ENCODE data around the gene CRADD.

The CRADD gene

DNA sequence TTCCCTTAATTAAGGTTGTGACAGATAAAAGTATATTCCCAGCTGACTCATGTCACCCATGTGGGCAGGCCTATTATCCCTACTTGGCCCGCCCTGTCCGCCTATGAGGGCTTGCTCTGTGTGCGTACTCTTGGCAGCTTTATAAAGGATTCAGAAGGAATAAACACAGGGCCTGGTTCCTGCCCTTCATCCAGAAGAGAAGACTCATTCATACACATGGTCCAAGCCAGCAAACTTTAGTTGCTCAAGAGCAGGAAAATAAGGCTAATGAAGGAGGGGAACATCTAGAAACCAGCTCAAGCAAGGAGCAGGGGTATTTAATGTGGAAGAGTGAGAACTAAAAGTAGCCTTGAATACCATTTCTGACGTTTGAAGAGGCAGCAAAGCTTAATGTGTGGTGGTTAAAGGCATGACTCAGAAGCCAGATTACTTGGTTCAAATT, 141.9 kb downstream of the CRADD start:
- DNase-seq = no peak

DNA sequence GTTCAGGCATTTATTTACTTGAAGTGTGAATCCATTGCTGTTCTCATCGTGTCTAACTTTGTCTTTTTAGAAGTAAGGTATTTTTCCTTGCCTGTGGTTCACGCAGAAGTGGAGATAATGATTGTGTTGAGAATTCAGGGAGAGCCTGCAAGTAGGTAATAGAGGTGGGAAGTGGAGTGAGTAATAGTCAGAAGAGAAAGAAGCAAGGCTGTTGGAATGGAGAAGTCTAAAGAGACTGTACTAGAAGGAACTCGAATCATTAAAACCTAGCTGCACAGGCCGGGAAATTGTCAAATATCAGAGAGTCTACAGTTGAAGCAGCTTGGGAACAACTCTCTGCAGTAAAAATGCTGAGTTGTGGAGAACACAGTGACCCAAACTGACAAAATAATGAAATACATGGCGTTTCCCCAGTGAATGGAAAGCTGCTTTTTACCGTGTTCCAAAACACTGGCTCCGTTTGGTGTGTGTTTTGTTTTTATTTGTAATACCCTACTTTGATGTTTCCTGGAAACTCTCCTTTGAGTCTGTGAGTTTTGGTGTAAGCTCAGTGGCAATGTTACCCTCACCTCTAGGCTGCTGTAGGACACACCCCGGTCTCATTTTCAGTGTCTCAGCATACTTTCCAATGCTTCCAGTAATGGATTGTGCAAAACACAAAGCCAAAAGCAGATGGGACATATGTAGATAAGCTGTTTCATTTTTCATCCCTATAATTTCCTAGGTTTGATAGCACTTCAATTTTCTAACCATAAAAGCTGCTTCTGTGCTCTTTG, 146.6 kb downstream of the CRADD start:
- DNase-seq = no peak

DNA sequence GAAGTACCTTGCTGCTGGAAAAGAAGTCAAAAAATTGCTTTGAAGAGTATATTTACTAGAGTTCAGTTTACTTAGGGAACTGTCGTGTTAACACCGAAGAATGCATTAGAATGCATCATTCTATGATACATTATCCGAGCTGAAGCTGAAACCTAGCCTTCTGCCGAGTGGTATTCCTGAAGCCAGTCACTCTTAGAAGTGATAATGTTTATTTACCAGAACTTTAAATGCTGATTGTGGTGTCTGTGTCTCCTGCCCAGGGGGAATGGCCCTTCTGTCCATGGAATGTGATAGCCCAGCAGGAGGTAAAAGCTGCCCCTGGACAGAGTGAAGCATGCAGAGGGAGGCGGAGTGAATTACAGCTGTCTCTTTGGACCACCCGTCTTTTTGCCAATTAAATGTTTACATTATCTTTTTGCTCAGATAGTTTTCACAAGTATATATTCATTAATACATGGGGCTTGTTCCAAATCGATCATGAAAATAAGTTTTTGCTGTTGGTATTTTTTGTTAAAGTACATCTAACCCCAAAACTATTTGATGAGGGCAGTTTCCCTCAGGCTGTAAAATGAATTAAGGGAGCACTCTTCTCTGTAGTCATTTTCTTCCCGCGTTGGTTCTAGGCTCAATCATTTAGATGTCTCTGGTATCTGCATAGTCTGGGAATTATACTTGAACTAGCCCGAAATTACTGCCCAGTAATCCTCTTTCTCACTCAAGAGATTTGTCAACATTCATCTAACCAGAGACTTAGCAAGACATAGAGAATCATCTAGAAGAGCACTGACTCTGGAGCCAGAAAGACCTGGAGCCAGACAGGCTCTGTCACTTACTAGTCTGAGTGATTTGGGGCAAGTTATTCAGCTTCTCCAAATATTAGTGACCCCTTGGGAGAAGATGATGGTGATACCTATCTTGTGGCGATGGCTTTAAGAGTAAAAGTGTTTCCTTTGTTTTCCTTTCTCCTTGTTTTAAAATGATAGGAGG, 147.6 kb downstream of the CRADD start:
- no peak for DNase-seq

DNA sequence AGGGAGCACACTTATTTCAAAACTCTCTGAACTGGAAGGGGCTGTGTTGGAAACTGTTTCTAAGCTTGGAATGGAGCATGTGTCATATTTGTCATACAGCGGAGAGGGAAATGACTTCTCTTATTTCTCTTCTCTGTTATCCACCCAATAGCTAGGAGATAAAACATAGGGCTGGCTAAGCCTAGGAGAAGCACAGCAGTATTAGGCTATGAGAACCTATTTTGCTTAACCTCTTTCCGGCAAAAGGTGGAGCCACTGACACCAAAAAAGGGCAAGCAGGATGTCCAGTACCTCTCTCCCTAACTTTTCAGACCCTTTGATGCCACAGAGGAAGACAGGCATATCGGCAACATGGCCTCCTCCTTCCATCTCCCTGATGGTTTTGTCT, 148.3 kb downstream of the CRADD start:
- DNase-seq = no peak

DNA sequence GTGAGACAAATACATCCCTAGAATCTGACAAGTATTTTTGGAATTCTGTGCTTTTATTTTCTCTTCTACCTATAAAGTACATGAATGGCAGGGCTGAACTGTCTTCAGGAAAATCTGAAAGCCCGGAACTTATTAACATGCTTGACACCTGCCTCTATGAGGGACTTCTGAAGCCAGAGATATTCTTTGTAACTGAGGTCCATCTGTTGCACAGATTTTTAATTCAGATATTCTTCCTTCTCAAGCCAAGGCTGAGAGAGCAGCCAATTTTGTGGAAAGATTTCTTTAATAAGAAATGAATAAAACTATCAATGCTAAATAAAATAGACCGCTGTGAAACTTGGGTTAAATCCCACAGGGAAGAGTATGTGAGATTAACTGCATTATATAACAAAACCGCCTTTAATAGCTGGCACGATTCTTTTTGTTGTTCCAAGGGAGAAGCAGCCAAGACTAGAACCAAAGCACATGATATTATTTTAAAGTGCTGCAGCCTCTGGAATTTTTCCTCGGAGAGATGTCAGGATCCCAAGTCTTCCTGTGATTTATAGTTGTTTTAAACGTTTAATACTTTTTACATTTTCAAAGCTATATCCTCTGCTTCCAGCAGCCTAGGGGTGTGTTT, 148.9 kb downstream of the CRADD start:
- no peak for DNase-seq

DNA sequence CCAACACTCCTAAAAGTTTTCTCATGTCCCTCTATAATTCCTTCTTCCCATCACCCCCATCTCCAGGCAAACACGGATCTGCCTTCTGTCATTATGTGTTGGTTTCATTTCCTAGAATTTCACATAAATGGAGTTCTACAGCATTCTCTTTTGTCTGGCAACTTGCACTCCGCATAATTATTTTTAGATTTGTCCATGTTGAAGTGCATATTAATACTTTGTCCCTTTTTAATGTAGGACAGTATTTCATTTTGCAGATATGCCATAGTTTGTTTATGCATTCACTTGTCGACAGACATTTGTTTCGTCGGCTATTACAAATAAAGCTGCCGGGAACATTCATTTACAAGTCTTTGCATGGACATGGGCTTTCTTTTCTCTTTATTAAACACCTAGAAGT, 150.0 kb downstream of the CRADD start:
- no peak for DNase-seq

DNA sequence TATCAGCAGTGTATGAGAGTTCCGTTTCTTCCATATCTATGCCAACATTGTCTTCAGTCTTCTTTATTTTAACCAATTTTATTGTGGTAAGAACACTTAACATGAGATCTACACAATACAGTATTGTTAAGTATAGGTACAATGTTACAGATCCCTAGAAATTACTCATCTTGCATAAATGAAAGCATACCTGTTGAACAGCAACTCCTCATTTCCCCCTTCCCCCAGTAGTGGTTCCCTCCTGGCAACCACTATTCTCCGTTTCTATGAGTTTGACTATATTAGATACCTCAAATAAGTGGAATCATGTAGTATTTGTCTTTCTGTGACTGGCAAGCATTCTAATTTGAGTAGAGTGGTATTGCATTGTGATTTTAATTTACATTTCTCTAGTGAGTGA, 150.5 kb downstream of the CRADD start:
- no peak for DNase-seq

DNA sequence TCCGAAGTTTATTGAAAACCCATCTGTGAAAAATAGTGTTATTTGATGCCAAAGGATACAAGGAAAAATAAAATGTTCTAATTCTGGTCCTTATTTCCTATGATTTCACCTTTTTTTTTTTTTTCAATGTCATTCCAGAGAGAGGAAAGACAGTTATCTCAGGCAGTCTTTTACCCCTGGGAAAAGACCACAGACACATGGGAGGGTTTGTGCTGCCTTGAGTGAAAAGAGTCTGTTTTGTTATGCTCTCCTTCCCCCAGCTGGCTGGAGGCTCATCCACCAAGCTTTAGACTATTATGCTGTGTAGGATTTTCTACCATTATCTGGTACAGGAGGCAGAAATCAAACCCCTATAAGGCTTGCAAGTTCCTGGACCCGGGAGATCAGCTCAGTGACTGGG, 151.8 kb downstream of the CRADD start:
- no peak for DNase-seq

DNA sequence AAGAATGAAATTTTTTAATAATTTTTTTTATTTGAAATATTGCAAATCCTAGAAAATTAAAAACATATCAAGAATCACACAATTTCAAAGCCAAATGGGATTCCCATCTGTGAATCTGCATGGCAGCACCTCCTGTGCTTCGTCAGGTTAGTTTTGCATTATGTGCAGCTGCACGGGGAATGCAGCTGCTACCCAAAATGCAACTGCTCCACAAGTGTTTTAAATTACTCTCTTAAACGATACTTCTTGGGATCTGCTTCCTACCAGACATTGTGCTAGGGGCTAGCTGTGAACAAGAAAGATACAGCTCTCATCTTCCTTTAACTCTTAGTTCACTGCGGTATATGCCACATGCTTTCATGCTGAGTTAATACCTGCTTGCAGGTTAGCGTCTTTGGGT, 154.2 kb downstream of the CRADD start:
- no peak for DNase-seq

DNA sequence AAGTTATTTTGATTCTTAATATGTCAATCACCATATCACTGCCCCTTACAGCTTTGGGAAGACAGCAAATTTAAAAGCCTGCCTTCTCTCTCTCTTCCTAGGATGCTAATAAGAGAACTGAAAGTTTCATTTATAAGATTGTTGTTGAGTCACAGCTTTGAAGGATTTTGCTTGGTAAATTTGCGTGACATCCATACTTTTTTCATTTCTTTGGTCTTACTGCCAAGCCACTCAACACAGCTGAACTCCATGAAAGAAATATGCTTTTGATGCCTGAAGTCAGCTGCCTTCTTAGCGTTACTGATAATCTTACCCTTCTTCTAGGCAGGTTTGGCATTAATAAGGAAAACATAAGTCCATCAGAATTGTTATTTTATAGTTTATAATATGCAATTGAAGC, 155.0 kb downstream of the CRADD start:
- no peak for DNase-seq

DNA sequence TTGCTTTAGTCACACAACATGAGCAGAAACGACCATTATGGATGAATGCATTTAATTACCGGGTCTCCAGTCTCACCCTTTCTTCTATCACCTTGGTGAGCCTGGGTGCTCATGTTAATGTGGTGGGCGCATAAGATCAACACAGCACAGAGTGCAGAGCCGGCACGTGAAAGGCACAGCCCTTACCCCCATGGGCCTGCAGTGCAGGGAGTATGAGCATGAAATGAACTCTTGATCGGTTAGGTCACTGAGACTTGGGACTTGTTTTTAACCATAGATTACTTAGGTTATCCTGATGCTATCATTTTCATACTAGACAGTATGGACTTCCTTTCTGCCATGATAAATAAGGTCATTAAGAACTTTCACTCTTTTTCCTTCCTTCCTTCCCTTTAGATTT, 156.8 kb downstream of the CRADD start:
- no peak for DNase-seq

DNA sequence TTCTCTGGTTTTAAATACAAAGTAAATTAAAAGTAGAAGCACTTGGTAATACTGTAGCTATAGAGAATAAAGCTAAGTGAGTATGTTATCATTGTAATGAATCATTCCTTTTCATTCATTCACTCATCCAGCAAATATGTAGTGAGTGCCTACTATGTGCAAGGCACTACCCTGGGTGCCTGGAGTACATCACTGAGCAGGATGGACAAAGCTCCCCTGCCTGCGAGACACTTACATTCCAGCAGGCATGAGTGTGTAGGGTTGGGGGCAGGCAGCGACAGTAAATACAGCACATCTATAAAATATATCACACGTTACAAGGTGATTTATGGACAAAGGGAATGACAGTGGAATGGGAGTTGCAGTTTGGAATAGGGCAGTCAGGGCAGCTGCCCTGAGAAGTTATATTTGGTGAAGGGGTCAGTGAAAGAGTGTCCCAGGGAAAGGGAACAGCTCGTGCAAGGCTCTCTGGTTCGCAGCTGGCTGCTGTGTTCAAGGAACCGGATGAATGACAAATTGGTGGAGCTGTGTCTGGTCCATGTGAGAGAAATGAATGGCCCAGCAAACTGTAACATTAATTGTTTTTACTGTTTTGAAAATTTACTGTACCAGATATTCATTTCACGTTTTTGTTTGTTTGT, 159.6 kb downstream of the CRADD start:
- no peak for DNase-seq

DNA sequence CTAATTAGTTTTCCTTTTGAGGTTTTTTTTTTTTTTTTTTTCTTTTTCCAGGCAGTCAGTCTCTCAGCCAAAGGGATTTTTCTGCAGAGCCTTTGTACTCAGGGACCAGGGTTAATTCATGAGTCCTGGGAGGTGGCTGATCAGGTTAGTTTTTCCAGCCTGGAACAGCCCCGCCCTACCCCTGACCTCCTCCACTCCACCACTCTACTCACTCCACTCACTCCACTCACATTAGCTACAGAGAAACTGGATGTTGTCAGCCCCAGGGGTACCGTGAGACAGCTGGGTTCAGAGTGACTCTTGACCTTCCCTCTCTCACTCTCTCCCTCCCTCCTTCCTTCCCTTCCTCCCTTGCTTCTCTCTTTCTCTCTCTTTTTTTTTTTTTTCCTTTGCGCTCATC, 161.0 kb downstream of the CRADD start:
- DNase-seq = no peak

DNA sequence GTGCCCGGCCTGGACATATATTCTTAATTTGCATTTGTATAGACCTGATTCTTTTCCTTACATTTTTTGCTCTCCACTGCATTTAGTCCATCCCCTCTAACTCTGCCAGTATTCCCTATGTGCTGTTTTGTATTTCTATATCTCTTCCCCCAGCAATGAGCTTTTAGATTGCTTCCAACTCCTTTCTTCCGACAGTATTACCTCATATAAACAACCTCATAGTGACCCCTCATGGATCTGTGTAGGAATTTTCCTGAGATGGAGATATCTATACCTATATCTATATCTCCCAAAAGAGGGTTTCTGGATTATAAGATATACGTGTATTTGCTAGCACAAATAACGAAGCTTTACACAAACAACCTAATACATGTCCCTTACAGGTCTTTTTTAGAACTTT, 161.9 kb downstream of the CRADD start:
- no peak for DNase-seq

DNA sequence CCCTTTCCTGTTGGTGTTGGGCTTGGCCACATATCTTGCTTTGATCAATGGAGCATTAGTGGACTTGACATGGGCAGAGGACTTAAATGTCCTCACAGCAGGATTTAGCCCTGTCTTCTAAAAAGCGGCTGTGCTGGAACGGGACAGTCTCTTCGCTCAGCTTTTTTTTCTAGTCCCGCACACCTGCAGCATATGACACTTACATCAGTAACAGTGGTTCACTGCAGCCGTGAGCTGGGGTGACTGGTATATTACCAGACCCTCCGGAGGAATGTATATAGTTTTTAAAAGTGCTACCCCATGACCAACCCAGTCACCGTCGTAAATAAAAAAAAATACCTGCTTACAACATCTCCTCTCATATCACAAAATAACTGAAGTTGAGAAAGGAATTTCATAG, 164.5 kb downstream of the CRADD start:
- no peak for DNase-seq

DNA sequence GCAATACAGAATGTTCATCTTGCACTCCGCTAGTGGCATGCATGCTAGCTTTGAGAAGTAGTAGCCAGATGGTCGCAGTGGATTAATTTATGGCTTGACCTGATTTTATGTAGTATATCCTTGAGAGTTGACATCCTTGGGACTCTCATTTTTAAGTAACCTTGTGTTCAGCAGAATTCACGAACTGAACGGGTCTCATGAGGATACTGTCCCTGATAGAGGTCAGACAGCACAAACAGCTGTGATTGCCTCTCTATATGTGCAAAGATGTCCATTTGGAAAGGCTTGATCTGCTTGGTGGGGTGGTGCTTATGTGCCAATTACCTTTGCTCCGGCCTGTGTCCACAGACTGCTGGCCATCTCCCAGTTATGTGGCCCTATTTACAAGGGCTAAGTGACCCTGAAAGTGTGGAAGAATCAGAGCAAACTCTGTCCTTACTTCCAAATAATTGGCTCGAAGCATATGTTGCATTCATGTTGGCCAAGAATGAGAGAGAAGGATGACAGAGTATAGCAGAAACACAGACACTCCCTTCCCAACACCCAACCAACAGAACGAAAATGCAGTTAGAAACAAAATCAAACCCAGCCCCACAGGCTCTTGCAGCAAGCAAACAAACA, 167.1 kb downstream of the CRADD start:
- DNase-seq = no peak

DNA sequence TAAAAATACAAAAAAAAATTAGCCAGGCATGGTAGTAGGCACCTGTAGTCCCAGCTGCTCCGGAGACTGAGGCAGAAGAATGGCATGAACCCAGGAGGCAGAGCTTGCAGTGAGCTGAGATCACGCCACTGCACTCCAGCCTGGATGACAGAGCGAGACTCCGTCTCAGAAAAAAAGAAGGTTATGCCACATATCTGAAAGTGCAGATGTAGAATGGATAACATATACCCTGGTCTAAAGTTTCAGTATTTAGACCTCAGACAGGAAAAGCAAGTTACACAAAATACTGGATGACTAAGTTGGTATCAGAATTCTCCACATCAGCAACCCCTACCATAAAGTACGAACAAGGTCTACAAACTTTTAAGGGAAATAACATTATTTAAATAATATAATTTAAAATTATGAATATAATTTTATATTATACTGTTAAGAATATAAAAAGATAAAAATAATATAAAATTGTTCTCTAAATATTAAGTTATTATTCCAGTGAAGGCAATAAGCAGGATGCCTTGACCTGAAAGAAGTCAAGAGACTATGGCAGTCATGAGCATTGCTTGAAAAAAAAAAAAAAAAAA, 169.9 kb downstream of the CRADD start:
- no peak for DNase-seq

DNA sequence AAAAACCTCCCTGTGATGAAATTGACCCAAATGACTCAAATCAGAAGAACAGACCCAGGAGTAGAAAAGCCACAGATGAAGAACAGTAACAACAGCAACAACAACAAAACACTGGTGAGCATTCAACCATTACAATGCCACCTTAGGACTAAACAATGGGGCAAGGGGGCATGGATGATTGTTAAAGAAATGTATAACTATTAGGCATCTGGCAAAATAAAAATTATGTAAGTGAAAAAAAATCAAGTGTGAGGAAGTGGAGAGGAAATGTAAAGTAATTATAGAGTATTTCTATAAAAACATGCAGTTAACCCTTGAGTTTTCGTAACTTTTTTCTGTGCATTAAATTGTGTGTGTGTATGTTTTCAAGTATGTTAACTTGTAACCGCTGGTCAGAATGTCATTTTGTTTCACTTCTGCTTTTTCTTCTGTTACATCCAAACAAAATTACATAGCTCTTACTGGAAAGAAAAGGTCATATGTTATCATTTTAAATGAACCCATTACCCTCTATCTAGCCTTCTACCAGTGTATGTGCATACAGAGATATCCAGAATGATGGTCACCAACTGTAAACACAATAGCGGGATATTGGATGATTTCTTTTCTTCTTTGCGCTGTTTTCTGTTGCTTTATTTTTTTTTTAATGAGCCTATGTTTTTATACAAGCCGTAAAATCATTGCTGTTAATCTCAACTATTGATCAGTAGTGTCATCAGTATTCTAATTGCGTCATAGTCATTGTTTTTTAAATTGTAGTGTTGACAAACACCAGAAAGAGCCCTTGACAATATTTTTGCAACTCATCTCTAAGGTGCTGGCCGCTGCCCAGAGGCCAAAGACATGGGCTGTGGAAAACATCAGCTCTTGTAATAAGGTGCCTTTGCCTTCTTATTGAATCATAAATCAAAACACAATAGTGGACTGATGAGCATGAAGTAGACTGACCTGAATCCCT, 170.6 kb downstream of the CRADD start:
- peak; percentile 70 for DNase-seq

DNA sequence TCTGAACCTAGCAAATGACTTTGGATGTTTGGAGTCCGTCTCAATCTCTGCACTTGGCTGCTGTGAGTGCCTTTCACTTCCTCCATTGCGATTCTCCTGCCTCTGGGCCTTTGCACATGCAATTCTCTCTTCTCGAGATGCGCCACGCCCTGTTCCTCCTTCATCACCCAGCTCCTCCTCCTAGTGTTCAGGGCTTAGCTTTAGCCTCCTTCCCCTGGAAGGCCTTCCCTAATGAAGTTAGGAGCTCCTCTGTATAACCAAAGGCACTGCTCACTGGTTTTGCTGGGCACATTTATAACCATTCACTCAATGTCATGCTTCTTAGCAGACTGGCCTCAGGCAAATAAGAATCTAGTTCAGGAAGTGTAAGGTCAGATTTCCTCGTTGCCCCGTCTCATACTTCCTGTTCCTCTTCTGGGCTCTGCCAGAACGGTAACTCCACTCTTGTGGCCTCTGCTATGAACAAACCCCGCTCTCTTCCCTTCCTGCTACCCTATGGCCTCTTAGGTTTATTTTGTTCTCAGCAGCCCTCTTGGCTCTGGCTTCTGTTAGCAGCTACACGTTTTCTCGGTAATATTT, 171.4 kb downstream of the CRADD start:
- peak; percentile 39 for DNase-seq

DNA sequence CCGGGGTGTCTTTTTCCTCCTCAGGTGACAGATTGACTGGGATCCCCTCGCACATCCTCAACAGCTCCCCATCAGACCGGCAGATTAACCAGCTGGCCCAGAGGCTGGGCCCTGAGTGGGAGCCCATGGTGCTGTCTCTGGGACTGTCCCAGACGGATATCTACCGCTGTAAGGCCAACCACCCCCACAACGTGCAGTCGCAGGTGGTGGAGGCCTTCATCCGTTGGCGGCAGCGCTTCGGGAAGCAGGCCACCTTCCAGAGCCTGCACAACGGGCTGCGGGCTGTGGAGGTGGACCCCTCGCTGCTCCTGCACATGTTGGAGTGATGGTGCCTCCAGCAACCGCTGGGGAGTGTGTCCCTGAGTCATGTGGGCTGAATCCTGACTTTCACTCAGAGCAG, 172.8 kb downstream of the CRADD start:
- DNase-seq = no peak

All from SIG-M5 (cell line).